Endothelial cell of umbilical vein (primary cell): Measurements from ENCODE around the gene ITGB3. TPM values are rescaled to one million over a fixed set of nuclear protein-coding genes. Genes with fewer than 3 reads are reported as not detected.

Experiments
- BruUV-seq: library from RNA; stranded (reverse); fragments of 400-500 nt; replicated peaks from 2 replicates; lab custom pipeline; 2021; lab: Mats Ljungman, UMichigan
- CTCF ChIA-PET: fragments of 300-600, 350-600 bp; sonication (Branson Sonifier 250); formaldehyde crosslinking; loops from one replicate; lab custom pipeline; 2021; ENCODE audit warnings: antibody characterized with exemption, inconsistent platforms; lab: Charles Lee
- POLR2A ChIA-PET: fragments of 300-600, 350-600 bp; sonication (Branson Sonifier 250); formaldehyde crosslinking; loops from one replicate; lab custom pipeline; 2021; ENCODE audit warnings: antibody characterized with exemption, inconsistent platforms; lab: Charles Lee
- DNase-seq: peaks from one replicate; pipeline ENCODE4 v3.0.0-alpha.2; 2011; ENCODE audit warnings: low read depth, low spot score
- FAIRE-seq: peaks from 2 replicates; lab custom pipeline; 2011; peaks lifted over from hg19 to GRCh38; lab: Jason Lieb, UNC
- H2AFZ ChIP-seq: 2 replicates; pipeline ENCODE4 v1.6.0; 2012; ENCODE audit warnings: low read depth, low read length, control low read depth, inconsistent platforms
- H3K27ac ChIP-seq: 2 replicates; pipeline ENCODE4 v1.5.1; 2011; ENCODE audit warnings: low read depth, mild to moderate bottlenecking, control low read depth, low read length, moderate library complexity; ENCODE audit not compliant: insufficient read depth
- H3K27me3 ChIP-seq, 2 experiments: 2 replicates each; pipeline versions ENCODE4 v1.6.0 to v1.6.1; 2011; ENCODE audit warnings: low read length in 2 of 2, mixed read lengths in 1 of 2; ENCODE audit not compliant: control insufficient read depth in 2 of 2, insufficient read depth in 2 of 2
- H3K36me3 ChIP-seq, 2 experiments: 2 replicates in 1 of 2; 3 replicates in 1 of 2; pipeline ENCODE4 v1.5.1; 2011; ENCODE audit warnings: low read length in 2 of 2, mild to moderate bottlenecking in 1 of 2, moderate library complexity in 1 of 2; ENCODE audit not compliant: control insufficient read depth in 2 of 2, insufficient read depth in 2 of 2; ENCODE audit errors: extremely low read depth in 1 of 2
- H3K4me1 ChIP-seq: 3 replicates; pipeline ENCODE4 v1.5.1; 2011; ENCODE audit warnings: mild to moderate bottlenecking, low read length; ENCODE audit not compliant: control insufficient read depth, insufficient read depth; ENCODE audit errors: extremely low read depth
- H3K4me2 ChIP-seq: 2 replicates; pipeline ENCODE4 v1.6.1; 2011; ENCODE audit warnings: low read length, control low read depth, mixed read lengths; ENCODE audit not compliant: insufficient read depth
- H3K4me3 ChIP-seq, 3 experiments: fragments of 200-600 bp in 1 of 3; sonication (generic), shearing (Covaris generic) in 1 of 3; replicated peaks in 1 of 3; 2 replicates each; pipeline ENCODE4 v1.5.1; 2011 to 2016; ENCODE audit warnings: control low read depth in 3 of 3, low read length in 3 of 3, mild to moderate bottlenecking in 2 of 3, inconsistent platforms in 1 of 3, low read depth in 1 of 3, moderate library complexity in 1 of 3; ENCODE audit not compliant: insufficient read depth in 1 of 3
- H3K79me2 ChIP-seq: 2 replicates; pipeline ENCODE4 v1.6.0; 2012; ENCODE audit warnings: low read length, inconsistent platforms; ENCODE audit not compliant: control insufficient read depth, insufficient read depth
- H3K9ac ChIP-seq: replicated peaks from 2 replicates; pipeline ENCODE3; 2011; ENCODE audit warnings: low read length, control low read depth; ENCODE audit not compliant: insufficient read depth; ENCODE audit errors: extremely low read depth
- H3K9me1 ChIP-seq: replicated peaks from 3 replicates; pipeline ENCODE4 v1.6.0; 2011; ENCODE audit warnings: mild to moderate bottlenecking, low read length; ENCODE audit not compliant: control insufficient read depth, insufficient read depth; ENCODE audit errors: extremely low read depth
- H3K9me3 ChIP-seq: replicated peaks from 2 replicates; pipeline ENCODE4 v1.5.1; 2012; ENCODE audit warnings: low read length, inconsistent platforms; ENCODE audit not compliant: control insufficient read depth, insufficient read depth
- H4K20me1 ChIP-seq: replicated peaks from 2 replicates; pipeline ENCODE3; 2011; ENCODE audit warnings: mild to moderate bottlenecking, low read length; ENCODE audit not compliant: control insufficient read depth, insufficient read depth; ENCODE audit errors: extremely low read depth
- CTCF ChIP-seq, 2 donors: IDR thresholded peaks; 1 replicate in 1 of 2; 2 replicates in 1 of 2; pipeline ENCODE4 v1.5.1; 2011; ENCODE audit warnings: low read length in 2 of 2, mild to moderate bottlenecking in 2 of 2, moderate library complexity in 2 of 2, control low read depth in 1 of 2, inconsistent platforms in 1 of 2, low read depth in 1 of 2; ENCODE audit not compliant: insufficient read depth in 1 of 2; ENCODE audit errors: extremely low read depth in 1 of 2
- EZH2 ChIP-seq: IDR thresholded peaks from 2 replicates; pipeline ENCODE4 v1.6.1; 2012; ENCODE audit warnings: borderline replicate concordance, low read depth, mild to moderate bottlenecking, moderate library complexity, low read length, inconsistent platforms; ENCODE audit not compliant: severe bottlenecking
- FOS ChIP-seq: IDR thresholded peaks from 2 replicates; pipeline ENCODE4 v1.6.1; 2011; ENCODE audit warnings: mild to moderate bottlenecking, low read length, moderate library complexity, borderline replicate concordance; ENCODE audit not compliant: insufficient read depth
- GATA2 ChIP-seq: IDR thresholded peaks from 2 replicates; pipeline ENCODE4 v1.7.0; 2011; ENCODE audit warnings: low read depth, mild to moderate bottlenecking, moderate library complexity, mixed read lengths, low read length; ENCODE audit not compliant: insufficient read length, insufficient read depth
- JUN ChIP-seq: IDR thresholded peaks from 2 replicates; pipeline ENCODE4 v1.6.1; 2011; ENCODE audit warnings: borderline replicate concordance, low read depth; ENCODE audit not compliant: insufficient read length, insufficient read depth
- MAX ChIP-seq: IDR thresholded peaks from 2 replicates; pipeline ENCODE4 v1.6.1; 2011; ENCODE audit not compliant: insufficient read depth, insufficient read length
- MYC ChIP-seq: IDR thresholded peaks from one replicate; pipeline ENCODE4 v1.6.1; 2011; ENCODE audit warnings: mild to moderate bottlenecking, low read depth, low read length
- POLR2A ChIP-seq: IDR thresholded peaks from 2 replicates; pipeline ENCODE4 v1.6.1; 2012; ENCODE audit warnings: low read depth, mild to moderate bottlenecking, control low read depth, low read length
- POLR2AphosphoS5 ChIP-seq: IDR thresholded peaks from 2 replicates; pipeline ENCODE4 v1.6.1; 2012; ENCODE audit warnings: low read depth, mild to moderate bottlenecking, control low read depth, low read length, moderate library complexity; ENCODE audit not compliant: insufficient read depth
- dilution Hi-C: fragments of 300-500 bp; cut with MboI; formaldehyde crosslinking; loops from one replicate; pipeline ENCODE4 v1.15.0; 2019; ENCODE audit warnings: low sequenced_read_pairs; ENCODE audit not compliant: extremely low pct_ligation_motif_present
- intact Hi-C: fragments of 100-400 bp; cut with micrococcal nuclease; formaldehyde crosslinking; loops from one replicate; pipeline ENCODE4 v1.10.0; 2022
- polyA plus RNA-seq, 4 experiments: library from polyadenylated mRNA; depleted of rRNA in 3 of 4; stranded (reverse) in 3 of 4; unstranded in 1 of 4; fragments of >200 nt; gene quantifications; 2 replicates each; pipeline versions ENCODE4 v1.2.1 to v1.2.3, GENCODE V29; 2011 to 2012; ENCODE audit warnings: missing spikeins in 1 of 4
- total RNA-seq: library from RNA; stranded (reverse); gene quantifications from 2 replicates; pipeline ENCODE4 v1.2.3, GENCODE V29; 2021

Gene ITGB3
- total and polyA plus RNA-seq, 2 donors (not counting 3 experiments of a cell fraction or from before 2014, with no cell fraction given) = 55.8 to 60.0 TPM

- ChIA-PET POLR2A (no interaction called here), CTCF (interaction anchor here (0.6 to 1.3 kb wide), 6 partner anchors 11 to 63 kb away, joined by 3 to 11 read pairs (median 3); no protein-coding TSS in a partner anchor)
- intact Hi-C loops (loop anchor here (1.0 to 2.0 kb wide), 5 partner anchors 13 to 64 kb away; partner anchors contain the start of gene CDC27), dilution Hi-C loops (no loop called here)
- H3K27me3 ChIP-seq = no peaks in the 10 kb centered on the region
- peaks cover 34% of the 10 kb centered on the region for H3K4me1 ChIP-seq
- FAIRE-seq (no peak), DNase-seq (no peak)
- H4K20me1 ChIP-seq = no peaks in the 10 kb centered on the region
- H2AFZ ChIP-seq = peak overlapping the region; percentile 90
- H3K4me2 ChIP-seq = peak overlapping the region; percentile 55
- TF ChIP-seq CTCF (IDR thresholded peaks at IDR 0.05; ENCODE audit: extremely low read depth in 1 of 2, insufficient read depth in 1 of 2, low read depth in 1 of 2, low read length in 2 of 2) (no peak), POLR2AphosphoS5 (no peak), FOS (no peak), GATA2 (no peak), MAX (no peak), EZH2 (no peak), POLR2A (no peak), MYC (no peak), JUN (no peak)
- peaks cover 36% of the 10 kb centered on the region for H3K79me2 ChIP-seq
- H3K9me1 ChIP-seq = no peaks in the 10 kb centered on the region
- H3K9me3 ChIP-seq = no peaks in the 10 kb centered on the region
- H3K4me3 ChIP-seq = peak overlapping the region; percentile 44 to 61 (median 51)
- H3K36me3 ChIP-seq = no peaks in the 10 kb centered on the region
- TSS peak; percentile 72 for BruUV-seq
- peak overlapping the region; percentile 53 for H3K9ac ChIP-seq
- peak overlapping the region; percentile 37 for H3K27ac ChIP-seq
These were observed 688 bp upstream of the ITGB3 start for GRCh38 chr17:47252766-47253512.
